Measurements from ENCODE around the gene EDDM13.
"Not testable (repeated sequence)": the region's sequence is repeated elsewhere in the genome, so short reads cannot be mapped to it uniquely, and the experiment has no call there.

Gene EDDM13

DNA sequence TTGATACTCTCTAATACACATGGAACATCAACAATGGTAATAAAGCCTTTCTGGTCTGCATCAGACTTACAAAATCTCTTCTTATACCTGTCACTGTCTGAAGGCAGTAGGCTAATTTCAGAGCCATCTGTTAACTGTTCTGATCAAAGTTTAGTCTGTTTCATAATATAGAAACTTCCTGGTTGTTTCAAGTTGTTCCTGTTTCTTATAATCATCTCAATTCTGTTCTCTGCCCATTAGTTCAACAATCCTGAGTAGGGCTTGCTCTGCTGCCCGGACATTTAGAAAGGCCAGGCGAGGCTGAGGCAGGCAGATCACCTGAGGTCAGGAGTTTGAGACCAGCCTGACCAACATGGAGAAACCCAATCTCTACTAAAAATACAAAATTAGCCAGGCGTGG is 47.4 kb downstream of the EDDM13 start:
- in situ Hi-C loops (cut with HindIII; ENCODE audit: low sequenced_read_pairs), result no loop called here
- TF ChIP-seq, protein P1, sequence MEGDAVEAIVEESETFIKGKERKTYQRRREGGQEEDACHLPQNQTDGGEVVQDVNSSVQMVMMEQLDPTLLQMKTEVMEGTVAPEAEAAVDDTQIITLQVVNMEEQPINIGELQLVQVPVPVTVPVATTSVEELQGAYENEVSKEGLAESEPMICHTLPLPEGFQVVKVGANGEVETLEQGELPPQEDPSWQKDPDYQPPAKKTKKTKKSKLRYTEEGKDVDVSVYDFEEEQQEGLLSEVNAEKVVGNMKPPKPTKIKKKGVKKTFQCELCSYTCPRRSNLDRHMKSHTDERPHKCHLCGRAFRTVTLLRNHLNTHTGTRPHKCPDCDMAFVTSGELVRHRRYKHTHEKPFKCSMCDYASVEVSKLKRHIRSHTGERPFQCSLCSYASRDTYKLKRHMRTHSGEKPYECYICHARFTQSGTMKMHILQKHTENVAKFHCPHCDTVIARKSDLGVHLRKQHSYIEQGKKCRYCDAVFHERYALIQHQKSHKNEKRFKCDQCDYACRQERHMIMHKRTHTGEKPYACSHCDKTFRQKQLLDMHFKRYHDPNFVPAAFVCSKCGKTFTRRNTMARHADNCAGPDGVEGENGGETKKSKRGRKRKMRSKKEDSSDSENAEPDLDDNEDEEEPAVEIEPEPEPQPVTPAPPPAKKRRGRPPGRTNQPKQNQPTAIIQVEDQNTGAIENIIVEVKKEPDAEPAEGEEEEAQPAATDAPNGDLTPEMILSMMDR (IDR thresholded peaks at IDR 0.05; ENCODE audit: low read depth, low read length), result no peak
- no peak overlapping the region for H3K4me3 ChIP-seq (ENCODE audit: low read depth, low read length)
- DNase-seq (ENCODE audit: low read depth, low spot score), result no peak

GRCh38 chr19:56321254-56321988 is 48.9 kb downstream of the EDDM13 start:
- H3K4me3 ChIP-seq (ENCODE audit: low read depth, low read length), result no peak overlapping the region
- DNase-seq (ENCODE audit: low read depth, low spot score), result no peak
- TF ChIP-seq, protein P1 (IDR thresholded peaks at IDR 0.05; ENCODE audit: low read depth, low read length), result no peak
- in situ Hi-C loops (cut with HindIII; ENCODE audit: low sequenced_read_pairs), result no loop called here

DNA sequence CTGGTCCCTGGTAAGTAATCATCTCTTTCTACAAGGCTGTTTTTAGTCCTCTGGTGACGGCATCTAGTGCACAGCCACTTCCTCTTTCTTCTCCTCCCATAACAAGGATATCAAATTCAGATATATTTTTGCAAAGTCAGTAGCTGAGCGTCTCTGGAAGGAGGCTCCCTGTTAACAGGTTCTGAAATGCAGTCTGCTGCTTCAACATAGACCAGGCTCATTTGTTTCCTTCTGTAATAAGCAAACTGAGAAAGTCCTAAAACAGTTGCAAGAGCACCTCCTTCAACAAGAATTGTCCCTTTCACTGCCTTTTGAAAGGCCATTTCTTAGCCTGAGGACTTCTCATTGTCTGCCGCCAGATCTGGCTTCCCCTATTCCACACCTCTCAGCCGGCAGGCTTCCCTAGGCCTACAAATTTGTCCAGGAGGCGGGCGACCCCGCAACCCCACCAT is 49.5 kb downstream of the EDDM13 start:
- H3K4me3 ChIP-seq (ENCODE audit: low read depth, low read length), result no peak overlapping the region
- DNase-seq (ENCODE audit: low read depth, low spot score), result no peak
- TF ChIP-seq, protein P1 (IDR thresholded peaks at IDR 0.05; ENCODE audit: low read depth, low read length), result no peak
- in situ Hi-C loops (cut with HindIII; ENCODE audit: low sequenced_read_pairs), result no loop called here

GRCh38 chr19:56324436-56324835 is 51.9 kb downstream of the EDDM13 start:
- H3K4me3 ChIP-seq (ENCODE audit: low read depth, low read length), result no peak overlapping the region
- TF ChIP-seq, protein P1 (IDR thresholded peaks at IDR 0.05; ENCODE audit: low read depth, low read length), result no peak
- DNase-seq (ENCODE audit: low read depth, low spot score), result no peak
- in situ Hi-C loops (cut with HindIII; ENCODE audit: low sequenced_read_pairs), result no loop called here

GRCh38 chr19:56332695-56333094 is 60.1 kb downstream of the EDDM13 start:
- no peak for DNase-seq (ENCODE audit: low read depth, low spot score)
- TF ChIP-seq, protein P1 (IDR thresholded peaks at IDR 0.05; ENCODE audit: low read depth, low read length), result no peak
- H3K4me3 ChIP-seq (ENCODE audit: low read depth, low read length), result no peak overlapping the region
- in situ Hi-C loops (cut with HindIII; ENCODE audit: low sequenced_read_pairs), result no loop called here

- DNase-seq (ENCODE audit: low read depth, low spot score), result peak; percentile 47
- no peak overlapping the region for H3K4me3 ChIP-seq (ENCODE audit: low read depth, low read length)
- TF ChIP-seq, protein P1 (IDR thresholded peaks at IDR 0.05; ENCODE audit: low read depth, low read length), result peak; percentile 73
- in situ Hi-C loops (cut with HindIII; ENCODE audit: low sequenced_read_pairs), result no loop called here
Measured at GRCh38 chr19:56333506-56333905, 61.0 kb downstream of the EDDM13 start.

DNA sequence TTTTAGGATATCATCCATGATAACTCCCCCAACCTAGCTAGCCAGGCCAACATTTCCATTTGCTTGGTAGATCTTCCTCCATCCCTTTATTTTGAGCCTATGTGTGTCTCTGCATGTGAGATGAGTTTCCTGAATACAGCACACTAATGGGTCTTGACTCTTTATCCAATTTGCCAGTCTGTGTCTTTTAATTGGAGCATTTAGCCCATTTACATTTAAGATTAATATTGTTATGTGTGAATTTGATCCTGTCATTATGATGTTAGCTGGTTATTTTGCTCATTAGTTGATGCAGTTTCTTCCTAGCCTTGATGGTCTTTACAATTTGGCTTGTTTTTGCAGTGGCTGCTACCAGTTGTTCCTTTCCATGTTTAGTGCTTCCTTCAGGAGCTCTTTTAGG is 62.8 kb downstream of the EDDM13 start:
- H3K4me3 ChIP-seq (ENCODE audit: low read depth, low read length); in situ Hi-C loops (cut with HindIII; ENCODE audit: low sequenced_read_pairs); DNase-seq (ENCODE audit: low read depth, low spot score): not testable (repeated sequence)

DNA sequence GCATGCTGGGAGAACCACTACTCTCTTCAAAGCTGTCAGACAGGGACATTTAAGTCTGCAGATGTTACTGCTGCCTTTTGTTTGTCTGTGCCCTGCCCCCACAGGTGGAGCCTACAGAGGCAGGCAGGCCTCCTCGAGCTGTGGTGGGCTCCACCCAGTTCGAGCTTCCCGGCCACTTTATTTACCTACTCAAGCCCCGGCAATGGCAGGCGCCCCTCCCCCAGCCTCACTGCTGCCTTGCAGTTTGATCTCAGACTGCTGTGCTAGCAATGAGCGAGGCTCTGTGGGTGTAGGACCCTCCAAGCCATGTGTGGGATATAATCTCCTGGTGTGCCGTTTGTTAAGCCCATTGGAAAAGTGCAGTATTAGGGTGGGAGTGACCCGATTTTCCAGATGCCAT is 64.5 kb downstream of the EDDM13 start:
- H3K4me3 ChIP-seq (ENCODE audit: low read depth, low read length); DNase-seq (ENCODE audit: low read depth, low spot score); in situ Hi-C loops (cut with HindIII; ENCODE audit: low sequenced_read_pairs): not testable (repeated sequence)

GRCh38 chr19:56339031-56339430 is 66.5 kb downstream of the EDDM13 start:
- in situ Hi-C loops (cut with HindIII; ENCODE audit: low sequenced_read_pairs); DNase-seq (ENCODE audit: low read depth, low spot score); H3K4me3 ChIP-seq (ENCODE audit: low read depth, low read length): not testable (repeated sequence)

Data from astrocyte of the spinal cord (primary cell).